Stomach (tissue), 4 donors: Measurements from ENCODE around the gene IQGAP2.

Experiments
- POLR2A ChIP-seq, 4 donors: fragments of 450-650 bp; IDR thresholded peaks; one replicate each; pipeline ENCODE4 v1.6.1; 2016; ENCODE audit warnings: antibody characterized with exemption in 4 of 4, control low read depth in 2 of 4, mild to moderate bottlenecking in 1 of 4, moderate library complexity in 1 of 4
- TF ChIP-seq, protein P1 (sequence below), 7 experiments: fragments of 450-650 bp in 4 of 7; fragments of 200-600 bp in 3 of 7; sonication (generic) in 3 of 7; IDR thresholded peaks; one replicate each; pipeline ENCODE4 v1.5.1; 2016 to 2019; ENCODE audit warnings: antibody characterized with exemption in 7 of 7, control low read depth in 2 of 7, mild to moderate bottlenecking in 1 of 7

DNA sequence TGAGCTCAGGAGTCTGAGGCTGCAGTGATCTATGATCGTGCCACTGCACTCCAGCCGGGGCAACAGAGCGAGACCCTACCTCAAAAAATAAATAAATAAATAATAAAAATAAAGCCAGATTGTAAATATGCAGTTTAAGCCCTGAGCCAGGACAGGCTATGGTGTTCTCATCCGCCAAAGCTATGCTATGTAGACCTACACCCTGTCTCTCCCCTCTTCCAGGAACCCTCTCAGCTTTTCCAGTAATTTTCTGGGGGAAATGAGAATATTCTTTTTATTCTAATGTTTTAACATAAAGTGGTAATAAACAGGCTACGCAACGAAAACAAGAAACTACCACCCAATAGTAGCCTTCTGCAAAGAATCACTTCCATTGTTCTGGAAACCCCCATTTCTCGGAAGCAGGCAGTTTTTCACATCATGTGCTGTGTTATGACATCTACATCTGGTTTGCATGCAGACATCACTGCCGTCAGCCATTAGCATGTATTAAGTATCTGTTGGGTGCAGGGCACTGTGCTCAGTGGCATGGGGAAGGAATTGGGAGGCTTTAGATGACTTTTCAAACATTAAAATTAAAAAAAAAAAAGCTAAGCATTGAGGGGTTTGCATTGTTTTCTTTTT, 274.9 kb downstream of the IQGAP2 start:
- no peak for TF ChIP-seq POLR2A (IDR thresholded peaks at IDR 0.05)
- TF ChIP-seq, protein P1, sequence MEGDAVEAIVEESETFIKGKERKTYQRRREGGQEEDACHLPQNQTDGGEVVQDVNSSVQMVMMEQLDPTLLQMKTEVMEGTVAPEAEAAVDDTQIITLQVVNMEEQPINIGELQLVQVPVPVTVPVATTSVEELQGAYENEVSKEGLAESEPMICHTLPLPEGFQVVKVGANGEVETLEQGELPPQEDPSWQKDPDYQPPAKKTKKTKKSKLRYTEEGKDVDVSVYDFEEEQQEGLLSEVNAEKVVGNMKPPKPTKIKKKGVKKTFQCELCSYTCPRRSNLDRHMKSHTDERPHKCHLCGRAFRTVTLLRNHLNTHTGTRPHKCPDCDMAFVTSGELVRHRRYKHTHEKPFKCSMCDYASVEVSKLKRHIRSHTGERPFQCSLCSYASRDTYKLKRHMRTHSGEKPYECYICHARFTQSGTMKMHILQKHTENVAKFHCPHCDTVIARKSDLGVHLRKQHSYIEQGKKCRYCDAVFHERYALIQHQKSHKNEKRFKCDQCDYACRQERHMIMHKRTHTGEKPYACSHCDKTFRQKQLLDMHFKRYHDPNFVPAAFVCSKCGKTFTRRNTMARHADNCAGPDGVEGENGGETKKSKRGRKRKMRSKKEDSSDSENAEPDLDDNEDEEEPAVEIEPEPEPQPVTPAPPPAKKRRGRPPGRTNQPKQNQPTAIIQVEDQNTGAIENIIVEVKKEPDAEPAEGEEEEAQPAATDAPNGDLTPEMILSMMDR (IDR thresholded peaks at IDR 0.05) = no peak
